ENCODE measurements around the gene RNF207. TPM values are rescaled to one million over a fixed set of nuclear protein-coding genes. Genes with fewer than 3 reads are reported as not detected.

RNF207 gene
- total and polyA plus RNA-seq, 4 donors: 3.3 to 13.7 (median 5.8) TPM

DNA sequence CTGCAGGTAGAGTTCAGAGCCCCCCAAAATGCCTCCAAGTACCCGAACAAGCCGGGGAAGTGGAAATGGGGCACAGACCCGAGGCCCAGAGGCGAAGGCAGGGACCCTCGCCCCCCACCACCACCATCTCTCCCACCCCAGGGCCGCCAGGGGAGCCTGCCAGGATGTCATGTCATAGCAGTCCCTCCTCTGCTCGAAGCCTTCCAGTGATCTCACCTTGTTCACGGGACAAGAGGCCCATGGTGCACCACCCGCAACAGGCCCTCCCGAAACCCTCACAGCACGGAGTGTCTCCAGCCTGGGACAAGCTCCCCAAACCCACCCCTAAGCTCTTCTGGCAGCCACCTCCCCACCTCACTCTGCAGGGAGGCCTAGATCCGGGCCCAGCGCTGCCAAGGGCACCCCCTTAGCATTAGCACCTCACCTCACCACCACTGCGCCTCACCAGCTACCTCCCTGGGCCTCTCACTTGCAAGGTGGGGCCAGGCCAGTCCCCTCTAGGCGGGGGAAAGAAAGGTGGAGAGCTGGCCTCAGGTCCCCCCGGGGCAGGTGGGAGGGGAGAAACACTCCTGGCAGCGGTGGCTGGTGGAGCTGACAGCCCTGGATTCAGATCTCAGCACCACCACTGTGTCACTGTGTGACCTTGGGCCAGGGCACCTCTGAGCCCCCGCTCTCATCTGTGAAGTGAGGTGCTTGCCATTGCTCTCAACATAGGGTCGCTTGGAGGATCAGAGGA, 39.1 kb upstream of the RNF207 start:
- Histone ChIP-seq H3K9me3 (ENCODE audit: control insufficient read depth in 4 of 4, low read length in 3 of 4) (no peaks in the 10 kb centered on the region), H3K27ac (ENCODE audit: low read depth in 1 of 2, low read length in 2 of 2) (no peak overlapping the region), H3K27me3 (ENCODE audit: control insufficient read depth in 4 of 4, insufficient read depth in 4 of 4, low read length in 3 of 4) (no peaks in the 10 kb centered on the region), H3K9ac (ENCODE audit: low read depth in 1 of 2, low read length in 2 of 2) (no peak overlapping the region), H3K4me3 (ENCODE audit: low read depth in 1 of 3, low read length in 3 of 3) (no peak overlapping the region), H3K36me3 (ENCODE audit: control insufficient read depth in 4 of 4, insufficient read depth in 3 of 4, low read depth in 1 of 4, low read length in 3 of 4) (no peaks in the 10 kb centered on the region), H3K4me1 (ENCODE audit: control insufficient read depth in 4 of 4, insufficient read depth in 4 of 4, low read length in 3 of 4) (no peaks in the 10 kb centered on the region)
- 71% methylated on average over 19 of the region's 19 CpGs for WGBS
- TF ChIP-seq RXRA (IDR thresholded peaks at IDR 0.05) (no peak), HNF4G (IDR thresholded peaks at IDR 0.05) (no peak), SP1 (IDR thresholded peaks at IDR 0.05) (no peak), NR2F2 (IDR thresholded peaks at IDR 0.05) (no peak), CTCF (IDR thresholded peaks at IDR 0.05; ENCODE audit: low read depth, low read length, missing input control) (no peak), TAF1 (conservative IDR thresholded peaks at IDR 0.05) (no peak), YY1 (IDR thresholded peaks at IDR 0.05) (no peak), REST (IDR thresholded peaks at IDR 0.05) (no peak), FOXA2 (IDR thresholded peaks at IDR 0.05) (no peak), GABPA (IDR thresholded peaks at IDR 0.05 in 1 of 2, conservative IDR thresholded peaks at IDR 0.05 in 1 of 2) (no peak), RAD21 (IDR thresholded peaks at IDR 0.05) (no peak), FOXA1 (IDR thresholded peaks at IDR 0.05) (no peak), ATF3 (IDR thresholded peaks at IDR 0.05) (no peak), EGR1 (IDR thresholded peaks at IDR 0.05; ENCODE audit: low read depth in 2 of 2) (no peak), MAX (IDR thresholded peaks at IDR 0.05) (no peak), HNF4A (conservative IDR thresholded peaks at IDR 0.05) (no peak), JUND (IDR thresholded peaks at IDR 0.05) (no peak)
- TF ChIP-seq, protein P1, sequence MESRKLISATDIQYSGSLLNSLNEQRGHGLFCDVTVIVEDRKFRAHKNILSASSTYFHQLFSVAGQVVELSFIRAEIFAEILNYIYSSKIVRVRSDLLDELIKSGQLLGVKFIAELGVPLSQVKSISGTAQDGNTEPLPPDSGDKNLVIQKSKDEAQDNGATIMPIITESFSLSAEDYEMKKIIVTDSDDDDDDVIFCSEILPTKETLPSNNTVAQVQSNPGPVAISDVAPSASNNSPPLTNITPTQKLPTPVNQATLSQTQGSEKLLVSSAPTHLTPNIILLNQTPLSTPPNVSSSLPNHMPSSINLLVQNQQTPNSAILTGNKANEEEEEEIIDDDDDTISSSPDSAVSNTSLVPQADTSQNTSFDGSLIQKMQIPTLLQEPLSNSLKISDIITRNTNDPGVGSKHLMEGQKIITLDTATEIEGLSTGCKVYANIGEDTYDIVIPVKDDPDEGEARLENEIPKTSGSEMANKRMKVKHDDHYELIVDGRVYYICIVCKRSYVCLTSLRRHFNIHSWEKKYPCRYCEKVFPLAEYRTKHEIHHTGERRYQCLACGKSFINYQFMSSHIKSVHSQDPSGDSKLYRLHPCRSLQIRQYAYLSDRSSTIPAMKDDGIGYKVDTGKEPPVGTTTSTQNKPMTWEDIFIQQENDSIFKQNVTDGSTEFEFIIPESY (IDR thresholded peaks at IDR 0.05): no peak
- no peak for DNase-seq (ENCODE audit: low spot score)
